HepG2 (cell line): ENCODE results near the gene CYP46A1. TPM values are rescaled to one million over a fixed set of nuclear protein-coding genes. Genes with fewer than 3 reads are reported as not detected.

ENCODE experiments used
- CCAR2 ChIP-seq: fragments of 200-400 bp; formaldehyde crosslinking; optimal IDR thresholded peaks from 2 replicates; pipeline ENCODE3; 2018; ENCODE audit warnings: low read depth, mild to moderate bottlenecking, low read length, moderate library complexity
- FOXC1 ChIP-seq: sonication (generic); formaldehyde crosslinking; IDR thresholded peaks from 2 replicates; pipeline ENCODE4 v1.8.0; 2022; ENCODE audit warnings: mild to moderate bottlenecking, missing genetic modification reagents, borderline replicate concordance
- GFI1 ChIP-seq: sonication (generic); formaldehyde crosslinking; IDR thresholded peaks from 2 replicates; pipeline ENCODE4 v1.5.0; 2020; ENCODE audit warnings: missing genetic modification reagents, mild to moderate bottlenecking, borderline replicate concordance
- HOXA5 ChIP-seq: sonication (generic); formaldehyde crosslinking; IDR thresholded peaks from 2 replicates; pipeline ENCODE4 v1.4.0; 2020; ENCODE audit warnings: missing genetic modification reagents
- IRF2 ChIP-seq: IDR thresholded peaks from 2 replicates; pipeline ENCODE4 v1.6.1; 2018; ENCODE audit warnings: missing genetic modification reagents, missing compliant biosample characterization
- RFXAP ChIP-seq: sonication (generic); formaldehyde crosslinking; IDR thresholded peaks from 2 replicates; pipeline ENCODE4 v1.4.0; 2020; ENCODE audit warnings: missing genetic modification reagents, borderline replicate concordance
- SAP130 ChIP-seq: IDR thresholded peaks from 2 replicates; pipeline ENCODE4 v1.6.1; 2016; ENCODE audit warnings: low read depth
- SIX4 ChIP-seq: sonication (generic); formaldehyde crosslinking; IDR thresholded peaks from 2 replicates; pipeline ENCODE4 v1.4.0; 2020; ENCODE audit warnings: missing genetic modification reagents
- SP2 ChIP-seq: sonication (generic); formaldehyde crosslinking; IDR thresholded peaks from 2 replicates; pipeline ENCODE4 v1.5.1; 2020; ENCODE audit warnings: mild to moderate bottlenecking, missing genetic modification reagents
- ZMYM4 ChIP-seq: sonication (generic); formaldehyde crosslinking; IDR thresholded peaks from 2 replicates; pipeline ENCODE4 v1.8.1; 2023; ENCODE audit warnings: mild to moderate bottlenecking, missing genetic modification reagents
- ZNF790 ChIP-seq: sonication (generic); formaldehyde crosslinking; IDR thresholded peaks from 2 replicates; pipeline ENCODE4 v1.8.0; 2022; ENCODE audit warnings: missing genetic modification reagents, mild to moderate bottlenecking, borderline replicate concordance
- polyA plus RNA-seq, 8 experiments: library from polyadenylated mRNA; depleted of rRNA in 3 of 8; stranded (reverse) in 7 of 8; unstranded in 1 of 8; fragments of >200 nt; fragmentation: Illumina TruSeq in 4 of 8; extraction: Trizol in 4 of 8; gene quantifications; 2 replicates each; pipeline versions ENCODE4 v1.2.1 to v1.2.3, GENCODE V29; 2011 to 2016; ENCODE audit warnings: low read depth in 4 of 8, missing spikeins in 1 of 8, mixed read lengths in 1 of 8; ENCODE audit not compliant: insufficient read depth in 1 of 8
- total RNA-seq, 5 experiments: library from RNA; depleted of rRNA; stranded (reverse); fragments of >200 nt; fragmentation: Illumina TruSeq; extraction: Trizol; gene quantifications; 2 replicates each; pipeline ENCODE4 v1.2.3, GENCODE V29; 2016; ENCODE audit warnings: low read depth in 1 of 5
- TF ChIP-seq, protein P1 (sequence below): sonication (generic); formaldehyde crosslinking; IDR thresholded peaks from 2 replicates; pipeline ENCODE4 v1.4.0; 2020; ENCODE audit warnings: missing genetic modification reagents
- TF ChIP-seq, protein P2 (sequence below): sonication (generic); formaldehyde crosslinking; IDR thresholded peaks from 2 replicates; pipeline ENCODE4 v1.4.0; 2020; ENCODE audit warnings: missing genetic modification reagents, borderline replicate concordance
- TF ChIP-seq, protein P3 (sequence below): sonication (generic); formaldehyde crosslinking; IDR thresholded peaks from 2 replicates; pipeline ENCODE4 v1.8.1; 2023; ENCODE audit warnings: mild to moderate bottlenecking, moderate library complexity, missing genetic modification reagents
- TF ChIP-seq, protein P4 (sequence below): IDR thresholded peaks from 2 replicates; pipeline ENCODE4 v1.6.1; 2012; ENCODE audit warnings: low read depth, low read length, improper control_type of control experiment
- TF ChIP-seq, protein P5 (sequence below): IDR thresholded peaks from 2 replicates; pipeline ENCODE4 v1.6.1; 2018; ENCODE audit warnings: missing genetic modification reagents, mild to moderate bottlenecking, missing compliant biosample characterization
- TF ChIP-seq, protein P6 (sequence below): sonication (generic); formaldehyde crosslinking; conservative IDR thresholded peaks from 2 replicates; pipeline ENCODE4 v1.8.0; 2022; ENCODE audit warnings: low read depth, missing genetic modification reagents

CYP46A1 gene
- total and polyA plus RNA-seq, 2 of the 13 experiments (the other 11 are each of a cell fraction or from before 2014, with no cell fraction given): not detected

DNA sequence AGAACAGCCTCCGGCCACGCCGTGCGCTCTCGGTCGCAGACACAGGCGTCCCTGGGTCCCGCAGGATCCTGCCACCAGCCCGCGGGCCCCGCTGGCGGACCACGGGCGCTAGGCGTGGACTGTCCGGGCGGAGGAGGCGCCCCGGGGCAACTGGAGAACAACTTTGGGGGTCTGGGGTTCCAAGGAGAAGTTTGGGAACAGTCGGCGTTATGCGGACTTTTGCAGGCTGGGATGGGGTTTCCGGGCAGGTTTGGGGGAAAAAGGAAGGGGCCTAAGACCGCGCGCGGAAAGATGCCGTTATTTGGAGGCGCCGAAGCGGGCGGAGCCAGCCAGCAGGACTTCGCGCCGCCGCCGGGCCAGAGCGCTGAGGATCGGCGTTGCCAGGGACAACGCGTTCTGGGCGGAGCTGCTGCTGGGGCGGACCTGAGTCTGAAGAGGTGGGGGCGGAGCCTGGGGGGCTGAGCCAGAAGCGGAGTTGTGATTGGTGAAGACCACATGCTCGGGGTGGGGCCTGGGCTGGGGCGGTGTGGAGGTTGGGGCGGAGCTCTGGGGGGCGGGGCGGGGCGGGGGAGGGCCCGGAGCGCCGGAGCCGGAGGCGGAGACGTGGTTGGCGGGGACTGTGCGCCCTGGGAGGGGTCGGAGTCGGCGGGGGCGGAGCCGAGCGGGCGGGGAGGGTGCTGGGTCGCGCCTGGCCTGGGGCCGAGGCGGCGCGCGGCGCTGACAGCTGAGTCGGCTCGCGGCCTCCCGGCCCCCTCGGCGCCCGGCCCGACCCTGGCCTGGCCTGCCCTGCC, at the start of gene CYP46A1 (continued):
- TF ChIP-seq, protein P1, sequence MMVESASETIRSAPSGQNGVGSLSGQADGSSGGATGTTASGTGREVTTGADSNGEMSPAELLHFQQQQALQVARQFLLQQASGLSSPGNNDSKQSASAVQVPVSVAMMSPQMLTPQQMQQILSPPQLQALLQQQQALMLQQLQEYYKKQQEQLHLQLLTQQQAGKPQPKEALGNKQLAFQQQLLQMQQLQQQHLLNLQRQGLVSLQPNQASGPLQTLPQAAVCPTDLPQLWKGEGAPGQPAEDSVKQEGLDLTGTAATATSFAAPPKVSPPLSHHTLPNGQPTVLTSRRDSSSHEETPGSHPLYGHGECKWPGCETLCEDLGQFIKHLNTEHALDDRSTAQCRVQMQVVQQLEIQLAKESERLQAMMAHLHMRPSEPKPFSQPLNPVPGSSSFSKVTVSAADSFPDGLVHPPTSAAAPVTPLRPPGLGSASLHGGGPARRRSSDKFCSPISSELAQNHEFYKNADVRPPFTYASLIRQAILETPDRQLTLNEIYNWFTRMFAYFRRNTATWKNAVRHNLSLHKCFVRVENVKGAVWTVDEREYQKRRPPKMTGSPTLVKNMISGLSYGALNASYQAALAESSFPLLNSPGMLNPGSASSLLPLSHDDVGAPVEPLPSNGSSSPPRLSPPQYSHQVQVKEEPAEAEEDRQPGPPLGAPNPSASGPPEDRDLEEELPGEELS: no peak
- TF ChIP-seq FOXC1 (no peak), GFI1 (CRISPR knock-in tag) (no peak), CCAR2 (no peak), RFXAP (CRISPR knock-in tag) (0 out of 2 replicates have a peak, but pooled peaks have one; percentile 27), SP2 (CRISPR knock-in tag) (peak; percentile 44; the same call in 1 of the 2 replicates), IRF2 (CRISPR knock-in tag) (no peak), SAP130 (CRISPR knock-in tag) (peak; percentile 90), HOXA5 (CRISPR knock-in tag) (0 out of 2 replicates have a peak, but pooled peaks have one; percentile 36), ZNF790 (CRISPR knock-in tag) (no peak), ZMYM4 (no peak), SIX4 (no peak)
- TF ChIP-seq, protein P2, sequence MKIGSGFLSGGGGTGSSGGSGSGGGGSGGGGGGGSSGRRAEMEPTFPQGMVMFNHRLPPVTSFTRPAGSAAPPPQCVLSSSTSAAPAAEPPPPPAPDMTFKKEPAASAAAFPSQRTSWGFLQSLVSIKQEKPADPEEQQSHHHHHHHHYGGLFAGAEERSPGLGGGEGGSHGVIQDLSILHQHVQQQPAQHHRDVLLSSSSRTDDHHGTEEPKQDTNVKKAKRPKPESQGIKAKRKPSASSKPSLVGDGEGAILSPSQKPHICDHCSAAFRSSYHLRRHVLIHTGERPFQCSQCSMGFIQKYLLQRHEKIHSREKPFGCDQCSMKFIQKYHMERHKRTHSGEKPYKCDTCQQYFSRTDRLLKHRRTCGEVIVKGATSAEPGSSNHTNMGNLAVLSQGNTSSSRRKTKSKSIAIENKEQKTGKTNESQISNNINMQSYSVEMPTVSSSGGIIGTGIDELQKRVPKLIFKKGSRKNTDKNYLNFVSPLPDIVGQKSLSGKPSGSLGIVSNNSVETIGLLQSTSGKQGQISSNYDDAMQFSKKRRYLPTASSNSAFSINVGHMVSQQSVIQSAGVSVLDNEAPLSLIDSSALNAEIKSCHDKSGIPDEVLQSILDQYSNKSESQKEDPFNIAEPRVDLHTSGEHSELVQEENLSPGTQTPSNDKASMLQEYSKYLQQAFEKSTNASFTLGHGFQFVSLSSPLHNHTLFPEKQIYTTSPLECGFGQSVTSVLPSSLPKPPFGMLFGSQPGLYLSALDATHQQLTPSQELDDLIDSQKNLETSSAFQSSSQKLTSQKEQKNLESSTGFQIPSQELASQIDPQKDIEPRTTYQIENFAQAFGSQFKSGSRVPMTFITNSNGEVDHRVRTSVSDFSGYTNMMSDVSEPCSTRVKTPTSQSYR (CRISPR knock-in tag): no peak
- TF ChIP-seq, protein P3, sequence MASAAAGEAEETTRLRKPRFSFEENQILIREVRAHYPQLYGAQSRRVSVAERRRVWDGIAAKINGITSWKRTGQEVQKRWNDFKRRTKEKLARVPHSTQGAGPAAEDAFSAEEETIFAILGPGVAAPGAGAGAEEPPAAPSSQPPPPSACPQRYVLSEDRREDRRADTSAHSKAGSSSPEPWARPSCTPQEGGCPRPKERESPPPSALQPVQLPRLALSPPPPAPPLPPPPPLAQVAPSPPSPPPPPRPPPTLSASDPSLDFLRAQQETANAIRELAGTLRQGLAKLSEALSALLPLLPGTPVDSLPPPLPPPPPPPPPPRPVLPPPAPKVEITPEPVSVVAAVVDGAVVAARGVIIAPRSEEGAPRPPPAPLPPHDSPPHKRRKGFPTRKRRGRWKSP (CRISPR knock-in tag): 0 out of 2 replicates have a peak, but pooled peaks have one; percentile 62
- TF ChIP-seq, protein P4, sequence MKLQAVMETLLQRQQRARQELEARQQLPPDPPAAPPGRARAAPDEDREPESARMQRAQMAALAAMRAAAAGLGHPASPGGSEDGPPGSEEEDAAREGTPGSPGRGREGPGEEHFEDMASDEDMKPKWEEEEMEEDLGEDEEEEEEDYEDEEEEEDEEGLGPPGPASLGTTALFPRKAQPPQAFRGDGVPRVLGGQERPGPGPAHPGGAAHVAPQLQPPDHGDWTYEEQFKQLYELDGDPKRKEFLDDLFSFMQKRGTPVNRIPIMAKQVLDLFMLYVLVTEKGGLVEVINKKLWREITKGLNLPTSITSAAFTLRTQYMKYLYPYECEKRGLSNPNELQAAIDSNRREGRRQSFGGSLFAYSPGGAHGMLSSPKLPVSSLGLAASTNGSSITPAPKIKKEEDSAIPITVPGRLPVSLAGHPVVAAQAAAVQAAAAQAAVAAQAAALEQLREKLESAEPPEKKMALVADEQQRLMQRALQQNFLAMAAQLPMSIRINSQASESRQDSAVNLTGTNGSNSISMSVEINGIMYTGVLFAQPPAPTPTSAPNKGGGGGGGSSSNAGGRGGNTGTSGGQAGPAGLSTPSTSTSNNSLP: no peak
- TF ChIP-seq, protein P5, sequence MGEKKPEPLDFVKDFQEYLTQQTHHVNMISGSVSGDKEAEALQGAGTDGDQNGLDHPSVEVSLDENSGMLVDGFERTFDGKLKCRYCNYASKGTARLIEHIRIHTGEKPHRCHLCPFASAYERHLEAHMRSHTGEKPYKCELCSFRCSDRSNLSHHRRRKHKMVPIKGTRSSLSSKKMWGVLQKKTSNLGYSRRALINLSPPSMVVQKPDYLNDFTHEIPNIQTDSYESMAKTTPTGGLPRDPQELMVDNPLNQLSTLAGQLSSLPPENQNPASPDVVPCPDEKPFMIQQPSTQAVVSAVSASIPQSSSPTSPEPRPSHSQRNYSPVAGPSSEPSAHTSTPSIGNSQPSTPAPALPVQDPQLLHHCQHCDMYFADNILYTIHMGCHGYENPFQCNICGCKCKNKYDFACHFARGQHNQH (CRISPR knock-in tag): no peak
- TF ChIP-seq, protein P6, sequence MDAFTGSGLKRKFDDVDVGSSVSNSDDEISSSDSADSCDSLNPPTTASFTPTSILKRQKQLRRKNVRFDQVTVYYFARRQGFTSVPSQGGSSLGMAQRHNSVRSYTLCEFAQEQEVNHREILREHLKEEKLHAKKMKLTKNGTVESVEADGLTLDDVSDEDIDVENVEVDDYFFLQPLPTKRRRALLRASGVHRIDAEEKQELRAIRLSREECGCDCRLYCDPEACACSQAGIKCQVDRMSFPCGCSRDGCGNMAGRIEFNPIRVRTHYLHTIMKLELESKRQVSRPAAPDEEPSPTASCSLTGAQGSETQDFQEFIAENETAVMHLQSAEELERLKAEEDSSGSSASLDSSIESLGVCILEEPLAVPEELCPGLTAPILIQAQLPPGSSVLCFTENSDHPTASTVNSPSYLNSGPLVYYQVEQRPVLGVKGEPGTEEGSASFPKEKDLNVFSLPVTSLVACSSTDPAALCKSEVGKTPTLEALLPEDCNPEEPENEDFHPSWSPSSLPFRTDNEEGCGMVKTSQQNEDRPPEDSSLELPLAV (CRISPR knock-in tag): no peak
